ENCODE results near the gene PNMT. TPM values are rescaled to one million over a fixed set of nuclear protein-coding genes. Genes with fewer than 3 reads are reported as not detected.

PNMT gene
- total and polyA plus RNA-seq, 2 of the 8 experiments (the other 6 are each of a cell fraction or from before 2014, with no cell fraction given): 5.6 to 10.9 TPM

GRCh38 chr17:39631403-39631802 is 36.9 kb upstream of the PNMT start:
- Histone ChIP-seq H3K23me2 (ENCODE audit: low read depth, low read length) (peaks cover 9% of the 10 kb centered on the region), H2AFZ (ENCODE audit: low read length) (0 out of 2 replicates have a peak overlapping the region, but pooled peaks have one; percentile 4), H3K23ac (ENCODE audit: insufficient read length) (no peak overlapping the region), H3K4me1 (replicated peaks in 1 of 4; ENCODE audit: control insufficient read depth in 3 of 4, insufficient read depth in 4 of 4, low read length in 3 of 4) (peaks cover 11 to 57% (median 49%) of the 10 kb centered on the region in 4 experiments), H3K9me3 (ENCODE audit: insufficient read depth in 2 of 2, low read depth in 1 of 2, low read length in 1 of 2) (no peaks in the 10 kb centered on the region), H3K4me2 (ENCODE audit: insufficient read depth in 1 of 2, low read depth in 2 of 2, low read length in 2 of 2) (peak overlapping the region; percentile 9 to 49; a peak in 3 of 4 replicates), H3K4ac (replicated peaks; ENCODE audit: insufficient read length, low read depth, low read length) (no peak overlapping the region), H3K79me2 (ENCODE audit: control insufficient read depth in 1 of 2, insufficient read depth in 2 of 2, low read length in 2 of 2) (no peaks in the 10 kb centered on the region), H3K56ac (replicated peaks; ENCODE audit: insufficient read length, low read depth, low read length) (no peak overlapping the region), H2BK120ac (replicated peaks; ENCODE audit: low read depth, low read length) (peak overlapping the region; percentile 1), H3K79me1 (ENCODE audit: low read depth, low read length) (0 out of 2 replicates have a peak, but pooled peaks cover 2% of the 10 kb centered on the region), H4K91ac (replicated peaks; ENCODE audit: insufficient read length, low read length) (peak overlapping the region; percentile 20), H3K27ac (ENCODE audit: low read depth, low read length) (no peak overlapping the region), H2BK12ac (ENCODE audit: low read depth, low read length) (peak overlapping the region; percentile 75; the same call in 1 of the 2 replicates), H3K18ac (ENCODE audit: extremely low read depth, low read length) (peak overlapping the region; percentile 88; the same call in 1 of the 2 replicates), H2BK15ac (ENCODE audit: low read length) (peak overlapping the region; percentile 88; the same call in 1 of the 2 replicates), H3K4me3 (ENCODE audit: extremely low read depth in 1 of 4, insufficient read depth in 2 of 4, low read depth in 3 of 4, low read length in 4 of 4) (peak overlapping the region in 1 of 4 experiments; percentile 2; a peak in 1 of 8 replicates), H4K20me1 (replicated peaks in 1 of 2; ENCODE audit: control insufficient read depth in 1 of 2, insufficient read depth in 2 of 2, low read length in 2 of 2) (peaks cover 0 to under 1% of the 10 kb centered on the region in 2 experiments), H2AK5ac (ENCODE audit: low read depth, low read length) (peak overlapping the region; percentile 7; the same call in 1 of the 2 replicates), H3K36me3 (ENCODE audit: control insufficient read depth in 2 of 4, insufficient read depth in 4 of 4, low read length in 3 of 4) (no peaks in the 10 kb centered on the region), H3K9ac (replicated peaks in 1 of 4; ENCODE audit: extremely low read depth in 1 of 4, low read depth in 3 of 4, low read length in 3 of 4) (no peak overlapping the region), H2BK5ac (ENCODE audit: low read depth, low read length) (peak overlapping the region; percentile 85; the same call in 1 of the 2 replicates), H4K8ac (ENCODE audit: extremely low read depth, insufficient read depth, low read length) (no peak overlapping the region), H2BK20ac (ENCODE audit: low read length) (peak overlapping the region; percentile 93; the same call in 1 of the 2 replicates), H3K27me3 (replicated peaks in 1 of 4; ENCODE audit: control insufficient read depth in 3 of 4, extremely low read depth in 1 of 4, insufficient read depth in 3 of 4, low read length in 3 of 4) (peaks cover 2 to 19% (median 15%) of the 10 kb centered on the region in 4 experiments; a peak in 6 of 7 replicates), H3K14ac (ENCODE audit: insufficient read length) (no peak overlapping the region), H4K5ac (ENCODE audit: insufficient read length, low read depth, low read length) (no peak overlapping the region)
- POLR2A ChIA-PET (ENCODE audit: partially characterized antibody): interaction anchor here (0.6 to 5.8 kb wide), 14 partner anchors 8 to 118 kb away, joined by 3 to 39 read pairs (median 4); partner anchors contain the start of genes PNMT and TCAP
- FAIRE-seq (peak; percentile 28), DNase-seq (ENCODE audit: low read depth in 1 of 2, low spot score in 2 of 2) (no peak)
- WGBS, 2 experiments (ENCODE audit: extremely low coverage in 1 of 2, insufficient coverage in 1 of 2, insufficient read length in 1 of 2, insufficient replicate concordance in 2 of 2, low coverage in 1 of 2, low lambda C conversion rate in 2 of 2, missing lambda C conversion rate in 1 of 2): 24% methylated on average over 6 of the region's 6 CpGs; no CpG with 5 or more reads in 1 of the 2 experiments
- CTCF ChIA-PET (ENCODE audit: partially characterized antibody): interaction anchor here (0.6 to 49.2 kb wide), 14 partner anchors 8 to 903 kb away, joined by 3 to 1885 read pairs (median 3); partner anchors contain the start of genes ERBB2, MIEN1, PGAP3 and PNMT
- TF ChIP-seq RAD21 (IDR thresholded peaks at IDR 0.05 in 1 of 2, conservative IDR thresholded peaks at IDR 0.05 in 1 of 2; ENCODE audit: low read depth in 2 of 2, low read length in 2 of 2) (no peak), ZNF274 (IDR thresholded peaks at IDR 0.05; ENCODE audit: borderline replicate concordance, extremely low read depth, low read length) (no peak), BCL11A (IDR thresholded peaks at IDR 0.05; ENCODE audit: low read depth in 2 of 2, low read length in 2 of 2) (no peak), NANOG (IDR thresholded peaks at IDR 0.05; ENCODE audit: insufficient read depth, low read depth, low read length, poor library complexity, severe bottlenecking) (no peak), CTCF (IDR thresholded peaks at IDR 0.05; ENCODE audit: control extremely low read depth in 1 of 3, insufficient read depth in 1 of 3, low read depth in 1 of 3, low read length in 3 of 3) (no peak), BRCA1 (IDR thresholded peaks at IDR 0.05; ENCODE audit: low read depth, low read length) (no peak), CTBP2 (IDR thresholded peaks at IDR 0.05; ENCODE audit: borderline replicate concordance, insufficient read depth, insufficient read length, low read length) (no peak), ATF3 (IDR thresholded peaks at IDR 0.05; ENCODE audit: insufficient read depth, low read depth, low read length) (no peak)
